GM12801 (cell line): ENCODE data around the gene HACD3.

Experiments used
- TF ChIP-seq, protein P1 (sequence below): IDR thresholded peaks from one replicate; pipeline ENCODE4 v1.5.1; 2011; ENCODE audit warnings: control low read depth; ENCODE audit not compliant: insufficient read length; ENCODE audit errors: extremely low read depth

Gene HACD3

DNA sequence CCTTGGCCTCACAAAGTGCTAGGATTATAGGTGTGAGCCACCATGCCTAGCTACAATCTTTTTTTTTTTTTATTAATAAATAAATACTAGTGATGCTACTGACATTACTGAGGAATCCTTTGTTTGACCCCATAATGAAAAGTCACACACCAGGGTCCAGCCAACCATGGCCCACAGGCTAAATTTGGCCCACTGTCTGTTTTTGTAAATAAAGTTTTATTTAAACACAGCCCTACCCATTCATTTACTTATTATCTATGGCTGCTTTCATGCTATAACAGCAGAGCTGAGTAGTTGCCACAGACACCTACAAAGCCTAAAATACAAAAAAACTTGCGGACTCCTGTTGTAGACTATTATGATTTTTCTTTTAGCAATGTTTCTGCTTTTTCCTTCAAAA is 73.3 kb downstream of the HACD3 start:
- TF ChIP-seq, protein P1, sequence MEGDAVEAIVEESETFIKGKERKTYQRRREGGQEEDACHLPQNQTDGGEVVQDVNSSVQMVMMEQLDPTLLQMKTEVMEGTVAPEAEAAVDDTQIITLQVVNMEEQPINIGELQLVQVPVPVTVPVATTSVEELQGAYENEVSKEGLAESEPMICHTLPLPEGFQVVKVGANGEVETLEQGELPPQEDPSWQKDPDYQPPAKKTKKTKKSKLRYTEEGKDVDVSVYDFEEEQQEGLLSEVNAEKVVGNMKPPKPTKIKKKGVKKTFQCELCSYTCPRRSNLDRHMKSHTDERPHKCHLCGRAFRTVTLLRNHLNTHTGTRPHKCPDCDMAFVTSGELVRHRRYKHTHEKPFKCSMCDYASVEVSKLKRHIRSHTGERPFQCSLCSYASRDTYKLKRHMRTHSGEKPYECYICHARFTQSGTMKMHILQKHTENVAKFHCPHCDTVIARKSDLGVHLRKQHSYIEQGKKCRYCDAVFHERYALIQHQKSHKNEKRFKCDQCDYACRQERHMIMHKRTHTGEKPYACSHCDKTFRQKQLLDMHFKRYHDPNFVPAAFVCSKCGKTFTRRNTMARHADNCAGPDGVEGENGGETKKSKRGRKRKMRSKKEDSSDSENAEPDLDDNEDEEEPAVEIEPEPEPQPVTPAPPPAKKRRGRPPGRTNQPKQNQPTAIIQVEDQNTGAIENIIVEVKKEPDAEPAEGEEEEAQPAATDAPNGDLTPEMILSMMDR = no peak

GRCh38 chr15:65610871-65611718 is 80.8 kb downstream of the HACD3 start, which contains the start of gene INTS14:
Gene INTS14 (minus strand): TSS chr15:65611131. CDS start chr15:65607380, 3,751 bp downstream.
- TF ChIP-seq, protein P1 = no peak

- TF ChIP-seq, protein P1 = no peak
Observed at GRCh38 chr15:65611888-65612615, 81.8 kb downstream of the HACD3 start.

GRCh38 chr15:65612616-65612946 is 82.3 kb downstream of the HACD3 start:
- TF ChIP-seq, protein P1 = no peak

GRCh38 chr15:65612949-65613744 is 82.9 kb downstream of the HACD3 start:
- TF ChIP-seq, protein P1 = no peak

- TF ChIP-seq, protein P1 = no peak
Observed at GRCh38 chr15:65618560-65619109, 88.4 kb downstream of the HACD3 start.
